HG02840 (cell line): ENCODE results near the gene MATN3.

Experiments
- ATAC-seq: cut with Tn5 transposase; IDR thresholded peaks from one replicate; pipeline ENCODE4 v1.9.1; 2021; ENCODE audit warnings: mild to moderate bottlenecking, moderate library complexity, moderate number of reproducible peaks; ENCODE audit not compliant: unreplicated experiment, low FRiP score

The MATN3 gene

DNA sequence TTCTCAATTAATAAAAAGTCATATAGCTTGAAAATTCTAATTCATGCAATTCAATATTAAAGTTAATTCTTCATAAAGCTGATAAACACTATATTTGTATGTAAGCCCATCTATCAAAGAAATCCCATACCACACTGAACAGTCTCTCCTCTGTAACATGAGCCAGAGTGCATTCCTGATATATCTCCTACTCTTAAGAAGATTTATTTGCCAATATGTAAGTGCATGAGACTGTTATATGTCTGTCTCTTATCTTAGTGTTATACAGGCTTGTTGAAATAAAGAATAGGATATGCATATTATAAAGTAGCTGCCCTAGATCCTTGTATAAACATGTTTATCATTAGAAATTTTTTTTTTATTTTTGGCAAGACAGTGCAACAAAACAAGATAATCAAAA is 70.3 kb downstream of the MATN3 start:
- no peak for ATAC-seq
